ENCODE measurements around the gene PTPRU.

DNA sequence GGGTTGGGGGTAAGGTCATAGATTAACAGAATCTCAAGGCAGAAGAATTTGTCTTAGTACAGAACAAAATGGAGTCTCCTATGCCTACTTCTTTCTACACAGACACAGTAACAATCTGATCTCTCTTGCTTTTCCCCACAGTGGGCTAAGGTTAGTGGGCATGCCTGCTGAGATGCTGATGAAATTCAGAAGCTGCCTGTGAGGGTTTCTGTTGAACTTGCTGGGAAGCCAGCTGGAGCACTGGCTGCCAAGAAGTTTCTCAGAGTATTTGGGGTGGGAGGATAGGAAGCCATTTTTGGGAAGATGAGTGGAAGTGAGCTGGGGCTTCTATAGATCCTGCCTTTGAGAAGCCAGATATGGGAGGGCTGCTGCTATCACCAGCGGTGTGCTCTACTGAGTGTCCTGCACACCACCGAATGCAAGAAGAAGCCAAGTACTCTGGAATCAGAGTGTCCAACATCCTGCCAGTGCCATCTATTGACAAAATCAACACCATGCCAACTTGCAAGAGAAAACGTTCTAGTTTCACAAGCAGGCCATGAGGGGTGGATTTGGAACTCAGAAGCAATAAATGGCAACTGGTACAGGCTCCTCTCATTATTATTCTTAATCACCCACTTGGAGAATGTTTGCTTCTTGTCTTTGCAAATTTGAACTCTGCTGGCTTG, 102.7 kb downstream of the PTPRU start:
- no peak for TF ChIP-seq ZNF16 (tag by site-specific recombination; IDR thresholded peaks at IDR 0.05; ENCODE audit: low read depth)
- TF ChIP-seq, protein P1, sequence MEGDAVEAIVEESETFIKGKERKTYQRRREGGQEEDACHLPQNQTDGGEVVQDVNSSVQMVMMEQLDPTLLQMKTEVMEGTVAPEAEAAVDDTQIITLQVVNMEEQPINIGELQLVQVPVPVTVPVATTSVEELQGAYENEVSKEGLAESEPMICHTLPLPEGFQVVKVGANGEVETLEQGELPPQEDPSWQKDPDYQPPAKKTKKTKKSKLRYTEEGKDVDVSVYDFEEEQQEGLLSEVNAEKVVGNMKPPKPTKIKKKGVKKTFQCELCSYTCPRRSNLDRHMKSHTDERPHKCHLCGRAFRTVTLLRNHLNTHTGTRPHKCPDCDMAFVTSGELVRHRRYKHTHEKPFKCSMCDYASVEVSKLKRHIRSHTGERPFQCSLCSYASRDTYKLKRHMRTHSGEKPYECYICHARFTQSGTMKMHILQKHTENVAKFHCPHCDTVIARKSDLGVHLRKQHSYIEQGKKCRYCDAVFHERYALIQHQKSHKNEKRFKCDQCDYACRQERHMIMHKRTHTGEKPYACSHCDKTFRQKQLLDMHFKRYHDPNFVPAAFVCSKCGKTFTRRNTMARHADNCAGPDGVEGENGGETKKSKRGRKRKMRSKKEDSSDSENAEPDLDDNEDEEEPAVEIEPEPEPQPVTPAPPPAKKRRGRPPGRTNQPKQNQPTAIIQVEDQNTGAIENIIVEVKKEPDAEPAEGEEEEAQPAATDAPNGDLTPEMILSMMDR (tag by site-specific recombination; IDR thresholded peaks at IDR 0.05) = no peak
- no peak for TF ChIP-seq ZNF658 (tag by site-specific recombination; IDR thresholded peaks at IDR 0.05)
